Progenitor cell of endocrine pancreas (in vitro differentiated cells): ENCODE data around the gene CTXN1. TPM values are rescaled to one million over a fixed set of nuclear protein-coding genes. Genes with fewer than 3 reads are reported as not detected.
A peak's percentile ranks its signal among the peaks of the same experiment; 100 is the strongest.

Experiments used
- DNase-seq: peaks from one replicate; pipeline ENCODE4 v3.0.0; 2021; ENCODE audit warnings: low spot score; ENCODE audit not compliant: unreplicated experiment
- H3K27ac Mint-ChIP-seq: 2 replicates; pipeline ENCODE4 v1.8.0; 2021; ENCODE audit warnings: mild to moderate bottlenecking, moderate library complexity, mixed read lengths
- H3K27me3 Mint-ChIP-seq: 2 replicates; pipeline ENCODE4 v1.8.0; 2021; ENCODE audit warnings: mixed read lengths
- H3K36me3 Mint-ChIP-seq: 2 replicates; pipeline ENCODE4 v1.8.0; 2022; ENCODE audit warnings: mixed read lengths; ENCODE audit not compliant: insufficient read depth
- H3K4me1 Mint-ChIP-seq: 2 replicates; pipeline ENCODE4 v1.8.0; 2021; ENCODE audit warnings: low read depth, mixed read lengths
- H3K4me3 Mint-ChIP-seq: 2 replicates; pipeline ENCODE4 v1.8.0; 2021; ENCODE audit warnings: low read depth, mild to moderate bottlenecking, moderate library complexity, mixed read lengths
- H3K9me3 Mint-ChIP-seq: 2 replicates; pipeline ENCODE4 v1.8.0; 2021; ENCODE audit warnings: low read depth, mixed read lengths
- total RNA-seq: library from RNA; stranded (reverse); gene quantifications from 2 replicates; pipeline ENCODE4 v1.2.1, GENCODE V29; 2021
- TF ChIP-seq, protein P1 (sequence below): fragments of 200-600 bp; sonication (generic); IDR thresholded peaks from one replicate; pipeline ENCODE4 v1.5.0; 2021; ENCODE audit warnings: antibody characterized with exemption, mild to moderate bottlenecking; ENCODE audit not compliant: unreplicated experiment

The CTXN1 gene
- total RNA-seq, 1 donor from 2014 or later = 114 TPM

DNA sequence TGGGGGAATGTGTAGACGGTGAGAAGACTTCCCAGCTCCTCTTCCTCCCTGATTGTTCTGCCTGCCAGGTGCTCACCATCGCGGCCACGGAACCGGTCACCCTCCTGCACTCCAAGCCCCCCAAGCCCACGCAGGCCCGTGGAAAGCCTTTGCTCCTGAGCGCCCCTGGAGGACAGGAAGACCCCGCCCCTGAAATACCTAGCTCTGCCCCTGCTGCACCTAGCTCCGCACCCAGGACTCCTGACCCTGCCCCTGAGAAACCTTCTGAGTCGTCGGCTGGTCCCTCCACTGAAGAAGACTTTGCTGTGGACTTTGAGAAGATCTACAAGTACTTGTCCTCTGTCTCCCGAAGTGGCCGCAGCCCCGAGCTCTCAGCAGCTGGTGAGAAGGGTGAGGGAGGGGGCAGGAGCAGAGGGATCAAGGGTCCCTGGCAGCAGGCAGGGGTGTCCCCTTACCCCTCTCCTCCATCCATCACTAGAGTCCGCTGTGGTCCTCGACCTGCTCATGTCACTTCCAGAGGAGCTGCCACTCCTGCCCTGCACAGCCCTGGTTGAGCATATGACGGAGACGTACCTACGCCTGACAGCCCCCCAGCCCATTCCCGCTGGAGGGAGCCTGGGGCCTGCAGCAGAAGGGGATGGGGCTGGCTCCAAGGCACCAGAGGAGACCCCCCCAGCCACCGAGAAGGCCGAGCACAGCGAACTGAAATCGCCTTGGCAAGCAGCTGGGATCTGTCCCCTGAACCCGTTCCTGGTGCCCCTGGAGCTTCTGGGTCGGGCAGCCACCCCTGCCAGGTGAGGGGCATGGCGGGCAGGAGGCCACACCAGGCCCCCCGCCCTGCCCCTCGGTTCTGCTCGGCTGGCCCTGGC, 3.7 kb downstream of the CTXN1 start:
- peaks cover 12% of the 10 kb centered on the region for H3K27me3 Mint-ChIP-seq
- H3K4me1 Mint-ChIP-seq = peaks cover 18% of the 10 kb centered on the region
- H3K36me3 Mint-ChIP-seq = peaks cover 4% of the 10 kb centered on the region
- H3K27ac Mint-ChIP-seq = no peak overlapping the region
- H3K4me3 Mint-ChIP-seq = no peak overlapping the region
- TF ChIP-seq, protein P1, sequence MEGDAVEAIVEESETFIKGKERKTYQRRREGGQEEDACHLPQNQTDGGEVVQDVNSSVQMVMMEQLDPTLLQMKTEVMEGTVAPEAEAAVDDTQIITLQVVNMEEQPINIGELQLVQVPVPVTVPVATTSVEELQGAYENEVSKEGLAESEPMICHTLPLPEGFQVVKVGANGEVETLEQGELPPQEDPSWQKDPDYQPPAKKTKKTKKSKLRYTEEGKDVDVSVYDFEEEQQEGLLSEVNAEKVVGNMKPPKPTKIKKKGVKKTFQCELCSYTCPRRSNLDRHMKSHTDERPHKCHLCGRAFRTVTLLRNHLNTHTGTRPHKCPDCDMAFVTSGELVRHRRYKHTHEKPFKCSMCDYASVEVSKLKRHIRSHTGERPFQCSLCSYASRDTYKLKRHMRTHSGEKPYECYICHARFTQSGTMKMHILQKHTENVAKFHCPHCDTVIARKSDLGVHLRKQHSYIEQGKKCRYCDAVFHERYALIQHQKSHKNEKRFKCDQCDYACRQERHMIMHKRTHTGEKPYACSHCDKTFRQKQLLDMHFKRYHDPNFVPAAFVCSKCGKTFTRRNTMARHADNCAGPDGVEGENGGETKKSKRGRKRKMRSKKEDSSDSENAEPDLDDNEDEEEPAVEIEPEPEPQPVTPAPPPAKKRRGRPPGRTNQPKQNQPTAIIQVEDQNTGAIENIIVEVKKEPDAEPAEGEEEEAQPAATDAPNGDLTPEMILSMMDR = no peak
- H3K9me3 Mint-ChIP-seq = no peaks in the 10 kb centered on the region
- DNase-seq = no peak

DNA sequence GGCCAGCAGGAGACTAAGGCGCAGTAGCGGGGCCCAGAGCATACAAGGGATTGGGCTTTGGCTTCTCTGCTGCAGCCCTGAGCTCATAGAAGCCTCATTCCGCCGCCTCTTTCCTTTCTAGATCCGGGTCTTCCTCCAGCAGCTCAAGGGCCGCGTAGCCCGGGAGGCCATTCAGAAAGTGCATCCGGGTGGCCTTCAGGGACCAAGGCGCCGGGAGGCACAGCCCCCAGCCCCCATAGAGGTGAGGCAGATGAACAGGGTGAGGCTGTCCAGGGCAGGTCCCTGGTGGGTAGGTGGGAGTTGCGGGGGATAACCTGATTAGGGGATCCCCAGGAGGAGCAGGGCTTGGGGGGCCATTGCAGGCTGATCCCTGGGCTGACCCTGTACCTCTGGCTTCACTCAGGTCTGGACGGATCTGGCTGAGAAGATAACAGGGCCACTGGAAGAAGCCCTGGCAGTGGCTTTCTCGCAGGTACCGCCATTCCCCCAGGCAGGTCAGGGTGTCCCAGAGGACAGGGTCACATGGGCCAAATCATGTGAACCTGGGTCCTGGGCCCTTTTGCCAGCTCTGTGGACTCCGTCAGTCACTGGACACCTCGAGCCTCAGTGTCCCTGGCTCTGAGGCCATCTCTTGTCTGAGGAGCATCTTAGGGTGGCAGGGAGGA, 4.5 kb downstream of the CTXN1 start:
- H3K9me3 Mint-ChIP-seq = no peaks in the 10 kb centered on the region
- H3K36me3 Mint-ChIP-seq = peaks cover 3% of the 10 kb centered on the region
- H3K4me1 Mint-ChIP-seq = peaks cover 18% of the 10 kb centered on the region
- peak overlapping the region; percentile 70 for H3K4me3 Mint-ChIP-seq
- H3K27ac Mint-ChIP-seq = no peak overlapping the region
- DNase-seq = no peak
- TF ChIP-seq, protein P1 = no peak
- H3K27me3 Mint-ChIP-seq = peaks cover 17% of the 10 kb centered on the region

DNA sequence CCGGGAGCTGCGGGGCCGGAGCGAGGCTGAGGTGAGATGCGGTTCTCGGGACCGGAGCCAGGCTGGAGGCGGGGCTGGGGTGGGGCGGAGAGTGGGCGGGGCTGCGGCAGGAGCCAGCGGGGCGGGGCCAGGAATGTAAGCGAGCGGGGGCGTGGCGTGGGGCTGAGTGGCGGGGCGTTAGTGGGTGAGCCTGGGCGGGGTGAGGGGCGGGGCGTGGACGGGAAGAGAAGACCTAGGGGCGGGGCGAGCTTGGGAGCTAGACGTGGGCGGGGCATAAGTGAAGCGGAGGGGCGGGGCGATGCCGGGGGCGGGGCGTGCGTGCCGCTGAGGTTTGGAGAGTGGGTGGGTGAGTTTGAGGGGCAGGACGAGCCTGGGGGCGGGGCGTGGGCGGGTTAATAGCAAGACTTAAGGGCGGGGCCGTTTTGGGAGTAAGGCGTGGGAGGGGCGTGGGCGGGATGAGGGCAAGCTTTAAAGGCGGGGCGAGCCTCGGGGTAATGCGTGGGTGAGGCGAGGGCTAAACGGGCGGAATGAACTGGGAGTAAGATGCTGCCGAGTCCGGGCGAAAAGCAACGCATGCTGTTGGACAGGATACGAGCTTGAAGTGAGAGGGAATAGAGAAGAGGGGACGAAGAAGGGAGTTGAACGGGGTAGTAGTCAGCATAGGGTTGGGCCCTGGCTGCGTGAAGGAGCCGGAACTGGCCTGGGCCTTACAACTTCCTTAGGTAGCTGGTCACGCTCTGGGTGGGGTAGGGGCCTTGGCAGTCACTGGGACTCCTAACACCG, 5.2 kb downstream of the CTXN1 start:
- H3K27me3 Mint-ChIP-seq = peaks cover 21% of the 10 kb centered on the region
- no peaks in the 10 kb centered on the region for H3K9me3 Mint-ChIP-seq
- TF ChIP-seq, protein P1 = no peak
- peaks cover 3% of the 10 kb centered on the region for H3K36me3 Mint-ChIP-seq
- peaks cover 15% of the 10 kb centered on the region for H3K4me1 Mint-ChIP-seq
- peak overlapping the region; percentile 94 for H3K27ac Mint-ChIP-seq
- peak; percentile 92 for DNase-seq
- H3K4me3 Mint-ChIP-seq = peak overlapping the region; percentile 70

DNA sequence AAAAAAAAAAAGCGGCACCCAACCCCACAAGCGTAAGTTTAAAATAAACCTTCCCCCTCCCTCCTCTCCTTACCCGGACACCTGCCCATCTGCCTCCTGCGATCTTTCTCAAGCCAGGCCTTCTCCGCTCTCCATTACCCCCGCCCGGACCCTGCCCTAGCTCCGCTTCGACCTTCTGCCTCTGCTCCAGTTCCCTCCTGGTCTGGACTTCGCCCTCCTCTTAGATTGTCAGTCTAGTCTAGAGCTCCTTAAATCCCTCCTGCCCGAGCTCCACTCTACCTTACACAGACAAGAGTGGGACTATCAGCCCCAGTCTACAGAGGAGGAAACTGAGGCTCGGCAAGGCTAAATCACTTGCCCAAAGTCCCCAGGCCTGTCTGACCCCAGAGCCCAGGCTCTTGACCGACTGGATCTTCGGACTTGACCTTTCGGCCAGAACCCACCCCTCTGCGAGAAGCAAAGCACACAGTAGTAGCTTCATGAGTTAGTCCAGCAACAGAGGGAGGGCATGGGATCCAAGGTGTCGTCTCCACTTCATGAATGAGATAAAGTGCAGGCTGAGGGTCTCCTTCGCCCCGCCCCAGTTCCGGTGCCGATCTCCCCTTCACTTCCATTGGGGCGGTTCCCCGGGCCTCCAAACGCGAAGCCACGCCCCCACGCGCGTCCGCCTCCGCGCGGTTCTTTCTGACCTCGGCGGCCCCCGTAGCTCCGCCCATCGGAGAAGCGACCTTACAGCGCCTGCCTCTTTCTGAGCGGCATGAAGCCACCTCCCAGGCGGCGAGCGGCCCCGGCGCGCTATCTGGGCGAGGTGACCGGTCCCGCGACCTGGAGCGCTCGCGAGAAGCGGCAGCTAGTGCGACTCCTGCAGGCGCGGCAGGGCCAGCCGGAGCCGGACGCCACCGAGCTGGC, 6.1 kb downstream of the CTXN1 start, which contains the start of gene SNAPC2:
TSS of gene SNAPC2 (plus strand) at position 729 of the 909 bp plus-strand sequence. CDS start at position 758, 29 bp downstream.
- no peaks in the 10 kb centered on the region for H3K9me3 Mint-ChIP-seq
- DNase-seq = peak; percentile 95
- peaks cover 4% of the 10 kb centered on the region for H3K36me3 Mint-ChIP-seq
- peaks cover 29% of the 10 kb centered on the region for H3K27me3 Mint-ChIP-seq
- peaks cover 18% of the 10 kb centered on the region for H3K4me1 Mint-ChIP-seq
- H3K4me3 Mint-ChIP-seq = peak within 1 kb of the TSS; percentile 70
- TF ChIP-seq, protein P1 = no peak
- H3K27ac Mint-ChIP-seq = peak within 1 kb of the TSS; percentile 94
